Peyer's patch (tissue), 4 donors: ENCODE results near the gene ARL6IP4.

ENCODE experiments used
- CTCF ChIP-seq, 6 experiments: fragments of 450-650 bp in 4 of 6; fragments of 200-600 bp in 2 of 6; sonication (generic) in 1 of 6; IDR thresholded peaks; one replicate each; pipeline ENCODE4 v1.5.1; 2017 to 2019; ENCODE audit warnings: antibody characterized with exemption in 6 of 6, mild to moderate bottlenecking in 3 of 6, moderate library complexity in 1 of 6
- POLR2A ChIP-seq, 2 donors: fragments of 450-650 bp; IDR thresholded peaks; one replicate each; pipeline ENCODE4 v1.5.1; 2017; ENCODE audit warnings: antibody characterized with exemption in 2 of 2, mild to moderate bottlenecking in 2 of 2, moderate library complexity in 2 of 2

GRCh38 chr12:122937622-122938091 is 42.8 kb upstream of the ARL6IP4 start:
- TF ChIP-seq CTCF (IDR thresholded peaks at IDR 0.05) (no peak), POLR2A (IDR thresholded peaks at IDR 0.05) (no peak)
